ENCODE results near the gene FYTTD1. TPM values are rescaled to one million over a fixed set of nuclear protein-coding genes. Genes with fewer than 3 reads are reported as not detected.

The FYTTD1 gene
- total RNA-seq, 3 donors from 2014 or later: 56.5 to 61.6 (median 56.7) TPM

DNA sequence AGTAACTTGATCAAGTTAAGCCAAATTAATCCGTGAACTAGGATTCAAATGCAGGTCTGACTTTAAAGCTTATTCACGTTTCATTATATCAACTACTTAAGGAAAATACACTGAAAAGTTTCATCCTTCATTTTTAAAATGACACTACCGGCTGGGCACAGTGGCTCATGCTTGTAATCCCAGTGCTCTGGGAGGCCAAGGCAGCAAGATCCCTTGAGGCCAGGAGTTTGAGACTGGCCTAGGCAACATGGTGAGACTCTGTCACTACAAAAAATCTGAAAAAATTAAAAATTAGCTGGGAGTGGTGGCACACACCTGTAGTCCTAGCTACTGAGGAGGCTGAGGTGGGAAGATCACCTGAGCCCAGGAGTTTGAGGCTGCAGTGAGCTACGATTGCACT lies 16.6 kb upstream of the FYTTD1 start:
- intact Hi-C loops (cut with DNase I; ENCODE audit: low total_unique reads): no loop called here
- no peaks in the 10 kb centered on the region for H3K27me3 ChIP-seq
- no peak for DNase-seq (ENCODE audit: low spot score in 2 of 2)

DNA sequence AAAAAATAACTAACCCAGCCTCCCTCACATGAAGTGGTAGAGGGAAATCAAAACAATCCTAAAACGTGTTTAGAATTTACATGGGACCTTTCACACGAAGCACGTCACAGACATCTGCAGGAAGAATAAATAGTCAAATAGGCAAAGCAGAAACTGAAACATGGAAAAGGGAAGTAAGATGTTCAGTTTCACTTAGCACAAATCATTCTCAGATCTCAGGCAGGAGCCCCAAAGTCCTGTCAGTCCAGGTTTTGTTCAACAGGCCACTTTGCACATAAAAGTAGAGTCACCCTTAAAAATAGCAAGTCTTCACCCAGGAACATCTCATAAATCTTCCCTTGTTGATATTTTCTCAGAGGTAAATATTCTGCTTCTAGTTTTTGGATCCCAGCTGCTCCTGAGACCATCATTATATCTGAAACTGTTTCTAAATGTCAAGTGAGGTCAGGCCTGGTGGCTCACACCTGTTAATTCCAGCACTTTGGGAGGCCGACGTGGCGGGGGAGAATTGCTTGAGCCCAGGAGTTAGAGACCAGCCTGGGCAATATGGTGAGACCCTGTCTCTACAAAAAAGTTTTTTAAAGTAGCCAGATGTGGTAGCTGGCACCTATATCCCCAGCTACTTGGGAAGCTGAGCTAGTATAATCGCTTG lies 14.9 kb upstream of the FYTTD1 start:
- H3K4me3 ChIP-seq: no peak overlapping the region
- H3K9me3 ChIP-seq: no peaks in the 10 kb centered on the region
- intact Hi-C loops (cut with DNase I; ENCODE audit: low total_unique reads): no loop called here
- no peak overlapping the region for H3K27ac ChIP-seq
- DNase-seq (ENCODE audit: low spot score in 2 of 2): no peak
- no peaks in the 10 kb centered on the region for H3K27me3 ChIP-seq
- H3K4me1 ChIP-seq: peaks cover 0 to 8% of the 10 kb centered on the region in 2 donors
- TF ChIP-seq POLR2AphosphoS5 (IDR thresholded peaks at IDR 0.05): no peak
- no peak for TF ChIP-seq POLR2A (IDR thresholded peaks at IDR 0.05)
- TF ChIP-seq, protein P1, sequence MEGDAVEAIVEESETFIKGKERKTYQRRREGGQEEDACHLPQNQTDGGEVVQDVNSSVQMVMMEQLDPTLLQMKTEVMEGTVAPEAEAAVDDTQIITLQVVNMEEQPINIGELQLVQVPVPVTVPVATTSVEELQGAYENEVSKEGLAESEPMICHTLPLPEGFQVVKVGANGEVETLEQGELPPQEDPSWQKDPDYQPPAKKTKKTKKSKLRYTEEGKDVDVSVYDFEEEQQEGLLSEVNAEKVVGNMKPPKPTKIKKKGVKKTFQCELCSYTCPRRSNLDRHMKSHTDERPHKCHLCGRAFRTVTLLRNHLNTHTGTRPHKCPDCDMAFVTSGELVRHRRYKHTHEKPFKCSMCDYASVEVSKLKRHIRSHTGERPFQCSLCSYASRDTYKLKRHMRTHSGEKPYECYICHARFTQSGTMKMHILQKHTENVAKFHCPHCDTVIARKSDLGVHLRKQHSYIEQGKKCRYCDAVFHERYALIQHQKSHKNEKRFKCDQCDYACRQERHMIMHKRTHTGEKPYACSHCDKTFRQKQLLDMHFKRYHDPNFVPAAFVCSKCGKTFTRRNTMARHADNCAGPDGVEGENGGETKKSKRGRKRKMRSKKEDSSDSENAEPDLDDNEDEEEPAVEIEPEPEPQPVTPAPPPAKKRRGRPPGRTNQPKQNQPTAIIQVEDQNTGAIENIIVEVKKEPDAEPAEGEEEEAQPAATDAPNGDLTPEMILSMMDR (IDR thresholded peaks at IDR 0.05): no peak
- H3K36me3 ChIP-seq: no peaks in the 10 kb centered on the region

More for the DNA sequence above, 16.6 kb upstream of the FYTTD1 start:
- Histone ChIP-seq H3K27ac (no peak overlapping the region), H3K9me3 (no peaks in the 10 kb centered on the region), H3K36me3 (no peaks in the 10 kb centered on the region), H3K4me3 (no peak overlapping the region), H3K4me1 (peaks cover 0 to 6% of the 10 kb centered on the region in 2 donors)
- TF ChIP-seq, protein P1 (IDR thresholded peaks at IDR 0.05): no peak
- TF ChIP-seq POLR2A (IDR thresholded peaks at IDR 0.05) (no peak), POLR2AphosphoS5 (IDR thresholded peaks at IDR 0.05) (no peak)

DNA sequence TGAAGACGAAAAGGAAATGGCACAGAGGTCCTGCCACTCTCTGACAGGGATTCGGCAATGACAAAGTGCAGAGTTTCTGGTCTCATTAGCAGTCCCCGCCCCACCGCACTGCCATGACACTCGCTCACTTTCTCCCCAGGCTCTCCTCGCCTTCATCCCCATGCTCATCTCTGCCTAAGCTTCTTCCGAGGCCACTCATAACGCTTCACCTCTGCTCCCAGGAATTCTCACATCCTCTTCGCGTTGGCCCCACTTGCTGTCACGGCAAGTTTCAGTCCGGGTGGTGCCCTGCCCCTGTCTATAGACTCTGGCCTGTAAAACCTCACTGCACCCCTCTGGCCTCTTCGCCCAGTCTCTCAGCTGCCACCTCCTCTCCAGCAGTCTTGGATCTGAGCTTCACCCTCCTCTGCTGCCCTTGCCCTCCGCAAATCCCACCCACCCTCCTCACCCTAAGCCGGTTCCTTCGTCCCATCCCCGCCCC lies 13.6 kb upstream of the FYTTD1 start:
- Histone ChIP-seq H3K9me3 (no peaks in the 10 kb centered on the region), H3K4me3 (peak overlapping the region; percentile 74 to 92 (median 86)), H3K4me1 (peaks cover 0 to 8% of the 10 kb centered on the region in 2 donors), H3K27me3 (no peaks in the 10 kb centered on the region), H3K27ac (peak overlapping the region; percentile 81 to 86), H3K36me3 (no peaks in the 10 kb centered on the region)
- intact Hi-C loops (cut with DNase I; ENCODE audit: low total_unique reads): no loop called here
- TF ChIP-seq POLR2AphosphoS5 (IDR thresholded peaks at IDR 0.05): no peak
- no peak for TF ChIP-seq POLR2A (IDR thresholded peaks at IDR 0.05)
- TF ChIP-seq, protein P1 (IDR thresholded peaks at IDR 0.05): no peak
- no peak for DNase-seq (ENCODE audit: low spot score in 2 of 2)

DNA sequence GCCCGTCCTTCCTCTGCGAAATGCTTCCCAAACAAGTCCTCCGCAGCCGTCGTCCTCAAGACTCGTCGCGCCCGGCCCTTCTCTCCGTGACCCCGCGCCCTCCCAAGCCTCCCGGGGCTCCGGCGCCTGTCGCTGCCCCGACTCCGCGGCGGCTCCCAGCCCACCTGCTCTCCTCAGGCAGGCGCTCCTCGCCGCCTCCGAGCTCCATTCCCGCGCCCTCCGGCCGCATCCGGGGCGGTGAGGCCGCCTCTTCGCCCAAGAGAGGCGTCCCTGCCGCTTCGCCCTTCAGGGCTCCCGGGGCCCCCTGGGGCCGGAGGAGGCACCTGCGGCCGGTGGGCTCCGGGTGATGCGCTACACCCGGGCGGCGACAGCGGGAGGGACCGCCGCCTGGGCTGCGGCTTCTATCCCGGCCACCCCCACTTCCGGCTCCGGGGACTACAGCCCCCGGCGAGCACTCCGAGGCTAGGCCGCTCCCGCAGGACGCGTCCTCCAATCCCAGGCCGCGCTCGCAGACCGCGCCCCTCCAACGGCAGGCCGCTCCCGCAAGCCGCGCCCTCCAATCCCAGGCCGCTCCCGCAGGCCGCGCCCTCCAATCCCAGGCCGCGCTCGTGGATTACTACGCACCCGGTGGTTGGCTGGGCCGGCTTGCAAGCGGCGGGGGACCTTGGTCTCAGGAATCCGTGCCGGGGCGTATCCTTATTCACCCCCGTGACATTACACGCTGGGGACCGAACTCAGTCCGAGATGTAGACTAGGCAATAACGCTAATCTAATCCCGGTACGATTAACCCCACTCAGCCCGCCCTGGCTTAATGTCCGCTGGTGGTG lies 13.0 kb upstream of the FYTTD1 start, which contains the start of gene RUBCN:
TSS of gene RUBCN (minus strand) at position 414 of the 828 bp plus-strand sequence. CDS start at position 229, 185 bp downstream.
- Histone ChIP-seq H3K9me3 (no peaks in the 10 kb centered on the region), H3K27me3 (no peaks in the 10 kb centered on the region), H3K4me3 (peak within 1 kb of the TSS; percentile 74 to 92 (median 86)), H3K36me3 (no peaks in the 10 kb centered on the region), H3K27ac (peak within 1 kb of the TSS; percentile 81 to 86), H3K4me1 (peaks cover 0 to 8% of the 10 kb centered on the region in 2 donors)
- intact Hi-C loops (cut with DNase I; ENCODE audit: low total_unique reads): no loop called here
- TF ChIP-seq POLR2A (IDR thresholded peaks at IDR 0.05) (peak; percentile 13), POLR2AphosphoS5 (IDR thresholded peaks at IDR 0.05) (peak; percentile 32 to 46 (median 38))
- TF ChIP-seq, protein P1 (IDR thresholded peaks at IDR 0.05): no peak
- DNase-seq (ENCODE audit: low spot score in 2 of 2): peak; percentile 94 to 95

DNA sequence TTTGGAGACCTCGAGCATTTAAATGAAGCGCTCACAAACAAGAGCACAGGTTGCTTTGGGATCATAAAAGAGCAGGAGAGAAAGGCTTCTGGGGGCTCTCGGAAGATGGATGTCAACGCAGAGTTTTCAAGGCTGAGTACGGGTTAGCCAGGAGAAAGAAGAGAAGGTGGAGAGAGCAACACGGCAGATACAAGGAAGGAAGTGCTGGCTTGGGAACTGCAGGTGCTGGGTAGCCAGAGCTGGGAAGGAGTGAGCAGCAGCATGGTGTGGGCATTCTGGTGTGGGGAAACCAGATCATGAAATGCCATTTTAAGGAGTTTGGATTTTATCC lies 12.4 kb upstream of the FYTTD1 start:
- Histone ChIP-seq H3K4me1 (peaks cover 0 to 8% of the 10 kb centered on the region in 2 donors), H3K4me3 (peak overlapping the region; percentile 74 to 92 (median 86)), H3K27ac (peak overlapping the region; percentile 81 to 86), H3K27me3 (no peaks in the 10 kb centered on the region), H3K36me3 (no peaks in the 10 kb centered on the region), H3K9me3 (no peaks in the 10 kb centered on the region)
- DNase-seq (ENCODE audit: low spot score in 2 of 2): no peak
- TF ChIP-seq POLR2AphosphoS5 (IDR thresholded peaks at IDR 0.05): no peak
- TF ChIP-seq, protein P1 (IDR thresholded peaks at IDR 0.05): no peak
- no peak for TF ChIP-seq POLR2A (IDR thresholded peaks at IDR 0.05)
- intact Hi-C loops (cut with DNase I; ENCODE audit: low total_unique reads): no loop called here
